ENCODE results near the gene GRIK4. TPM values are rescaled to one million over a fixed set of nuclear protein-coding genes. Genes with fewer than 3 reads are reported as not detected.

GRIK4 gene
- total RNA-seq, 2 donors from 2014 or later: 0.15 to 0.20 TPM

- intact Hi-C loops (cut with DNase I, micrococcal nuclease): no loop called here
- DNase-seq (no peak), ATAC-seq (no peak)
These were observed 157.0 kb downstream of the GRIK4 start for GRCh38 chr11:120668537-120668936.

GRCh38 chr11:120674542-120674941 lies 163.0 kb downstream of the GRIK4 start:
- ATAC-seq: peak; percentile 26
- intact Hi-C loops (cut with DNase I, micrococcal nuclease): no loop called here
- no peak for DNase-seq

- DNase-seq (no peak), ATAC-seq (no peak)
- intact Hi-C loops (cut with DNase I, micrococcal nuclease): no loop called here
These were observed 163.6 kb downstream of the GRIK4 start for GRCh38 chr11:120675171-120675570.

GRCh38 chr11:120676991-120677390 lies 165.4 kb downstream of the GRIK4 start:
- DNase-seq (no peak), ATAC-seq (no peak)
- intact Hi-C loops (cut with DNase I, micrococcal nuclease): no loop called here

GRCh38 chr11:120680322-120680721 lies 168.8 kb downstream of the GRIK4 start:
- intact Hi-C loops (cut with DNase I, micrococcal nuclease): loop anchor here (5.0 to 10.0 kb wide), 2 partner anchors 166 to 168 kb away; partner anchors contain the start of gene GRIK4 (in 2 of the 2)
- DNase-seq (no peak), ATAC-seq (no peak)

- intact Hi-C loops (cut with DNase I, micrococcal nuclease): loop anchor here (5.0 to 10.0 kb wide), 2 partner anchors 167 to 169 kb away; partner anchors contain the start of gene GRIK4 (in 2 of the 2)
- DNase-seq (no peak), ATAC-seq (no peak)
These were observed 170.1 kb downstream of the GRIK4 start for GRCh38 chr11:120681434-120682331.

- DNase-seq: no peak
- intact Hi-C loops (cut with DNase I, micrococcal nuclease): loop anchor here (5.0 to 10.0 kb wide), 2 partner anchors 167 to 170 kb away; partner anchors contain the start of gene GRIK4 (in 2 of the 2)
- ATAC-seq: no peak
These were observed 170.7 kb downstream of the GRIK4 start for GRCh38 chr11:120682332-120682649.

GRCh38 chr11:120682866-120683265 lies 171.3 kb downstream of the GRIK4 start:
- ATAC-seq (no peak), DNase-seq (no peak)
- intact Hi-C loops (cut with DNase I, micrococcal nuclease): loop anchor here (5.0 to 10.0 kb wide), 2 partner anchors 168 to 171 kb away; partner anchors contain the start of gene GRIK4 (in 2 of the 2)

GRCh38 chr11:120686516-120686915 lies 175.0 kb downstream of the GRIK4 start:
- no peak for ATAC-seq
- no peak for DNase-seq
- intact Hi-C loops (cut with DNase I, micrococcal nuclease): loop anchor here in 1 of 2 donors (10.0 kb wide), 1 partner anchor 172 kb away; the partner anchor contains the start of gene GRIK4

GRCh38 chr11:120688163-120688562 lies 176.6 kb downstream of the GRIK4 start:
- DNase-seq: no peak
- intact Hi-C loops (cut with DNase I, micrococcal nuclease): loop anchor here in 1 of 2 donors (10.0 kb wide), 1 partner anchor 173 kb away; the partner anchor contains the start of gene GRIK4
- no peak for ATAC-seq

- DNase-seq (no peak), ATAC-seq (no peak)
- intact Hi-C loops (cut with DNase I, micrococcal nuclease): loop anchor here in 1 of 2 donors (10.0 kb wide), 1 partner anchor 175 kb away; the partner anchor contains the start of gene GRIK4
These were observed 178.2 kb downstream of the GRIK4 start for GRCh38 chr11:120689596-120690275.

GRCh38 chr11:120690406-120690805 lies 178.9 kb downstream of the GRIK4 start:
- ATAC-seq: no peak
- intact Hi-C loops (cut with DNase I, micrococcal nuclease): no loop called here

GRCh38 chr11:120694726-120695125 lies 183.2 kb downstream of the GRIK4 start:
- peak; percentile 39 for ATAC-seq
- DNase-seq: no peak
- intact Hi-C loops (cut with DNase I, micrococcal nuclease): no loop called here

More at GRCh38 chr11:120690406-120690805, 178.9 kb downstream of the GRIK4 start:
- no peak for DNase-seq

- DNase-seq: no peak
- no peak for ATAC-seq
- intact Hi-C loops (cut with DNase I, micrococcal nuclease): no loop called here
These were observed 183.9 kb downstream of the GRIK4 start for GRCh38 chr11:120695426-120695825.

GRCh38 chr11:120695939-120696338 lies 184.4 kb downstream of the GRIK4 start:
- DNase-seq (no peak), ATAC-seq (no peak)
- intact Hi-C loops (cut with DNase I, micrococcal nuclease): no loop called here

GRCh38 chr11:120696597-120697218 lies 185.2 kb downstream of the GRIK4 start:
- ATAC-seq: no peak
- no peak for DNase-seq
- intact Hi-C loops (cut with DNase I, micrococcal nuclease): no loop called here

- intact Hi-C loops (cut with DNase I, micrococcal nuclease): no loop called here
- DNase-seq: no peak
- no peak for ATAC-seq
These were observed 187.4 kb downstream of the GRIK4 start for GRCh38 chr11:120698918-120699317.

GRCh38 chr11:120702656-120703055 lies 191.1 kb downstream of the GRIK4 start:
- intact Hi-C loops (cut with DNase I, micrococcal nuclease): no loop called here

More at GRCh38 chr11:120702656-120703055, 191.1 kb downstream of the GRIK4 start:
- DNase-seq: no peak
- ATAC-seq: no peak
